Measurements from ENCODE around the gene RPA1. TPM values are rescaled to one million over a fixed set of nuclear protein-coding genes. Genes with fewer than 3 reads are reported as not detected.

The RPA1 gene
- polyA plus RNA-seq, 3 donors: 17.1 to 25.8 (median 23.6) TPM

- H3K27ac ChIP-seq (ENCODE audit: low read depth, low read length): no peak overlapping the region
- 68 to 78% (median 76%) methylated on average over 13 of the region's 13 CpGs for WGBS, 3 donors
Measured at GRCh38 chr17:1919201-1919600, 89.4 kb downstream of the RPA1 start.

DNA sequence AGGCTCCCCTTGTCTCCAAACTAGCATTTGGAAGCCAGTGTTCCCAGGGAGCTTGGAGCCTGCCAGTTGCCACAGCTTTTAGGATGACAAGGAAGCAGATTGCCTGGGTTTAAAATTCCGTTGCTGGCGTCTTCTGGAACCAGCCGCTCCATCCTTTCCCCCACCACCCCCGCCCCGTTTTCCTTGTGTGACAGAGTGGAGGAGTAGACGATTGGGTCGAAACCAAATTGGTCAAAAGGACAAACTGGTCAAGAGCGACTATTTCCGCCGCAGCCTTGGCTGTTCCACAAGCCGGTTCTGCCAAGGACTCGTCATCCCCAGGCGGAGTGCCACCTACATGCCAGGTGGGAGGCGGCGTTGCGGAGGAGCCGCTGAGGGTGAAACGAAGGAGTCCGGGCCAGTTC is 91.1 kb downstream of the RPA1 start:
- 86 to 94% (median 92%) methylated on average over 19 of the region's 19 CpGs for WGBS, 3 donors
- H3K27ac ChIP-seq (ENCODE audit: low read depth, low read length): no peak overlapping the region

- H3K27ac ChIP-seq (ENCODE audit: low read depth, low read length): no peak overlapping the region
- WGBS, 3 donors: 79 to 88% (median 81%) methylated on average over 12 of the region's 12 CpGs
Measured at GRCh38 chr17:1928976-1929375, 99.2 kb downstream of the RPA1 start.

GRCh38 chr17:1930337-1930645 is 100.5 kb downstream of the RPA1 start:
- H3K27ac ChIP-seq (ENCODE audit: low read depth, low read length): no peak overlapping the region
- 43 to 65% (median 51%) methylated on average over 6 to 8 of the region's 8 CpGs for WGBS, 3 donors

DNA sequence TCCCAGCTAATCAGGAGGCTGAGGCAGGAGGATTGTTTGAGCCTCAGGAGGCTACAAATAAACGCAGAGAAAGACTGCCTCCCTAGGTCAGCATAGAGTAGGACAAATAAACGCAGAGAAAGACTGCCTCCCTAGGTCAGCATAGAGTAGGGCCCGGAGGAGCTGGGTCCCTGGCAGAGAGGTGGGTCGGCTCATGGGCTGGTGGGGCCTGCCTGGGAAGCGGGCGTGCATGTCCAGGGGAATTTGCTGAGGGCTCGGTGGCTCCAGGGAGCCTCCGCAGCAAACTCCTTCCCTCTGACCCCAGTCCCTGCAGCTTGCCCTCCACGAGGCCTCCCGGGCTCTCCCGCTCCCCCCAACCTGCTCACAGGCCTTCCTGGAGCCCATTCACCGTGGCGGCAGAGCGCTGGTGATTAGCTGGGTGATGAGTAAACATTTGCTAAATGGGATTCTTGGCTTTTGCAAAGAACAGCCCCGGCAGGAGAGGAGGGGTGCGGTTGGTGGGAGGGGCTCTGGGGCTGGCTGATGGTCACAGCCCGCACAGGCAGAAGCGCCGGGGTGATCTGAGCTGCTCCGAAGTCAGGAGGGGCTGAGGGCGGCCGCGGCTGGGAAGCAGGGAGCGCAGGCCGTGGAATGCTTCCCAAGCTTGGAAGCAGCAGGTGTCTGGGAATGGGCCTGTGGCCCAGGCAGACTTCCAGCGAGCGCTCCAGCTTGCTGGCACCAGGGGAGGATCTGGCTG is 102.2 kb downstream of the RPA1 start:
- 22 to 59% (median 47%) methylated on average over 23 to 27 of the region's 27 CpGs for WGBS, 3 donors
- H3K27ac ChIP-seq (ENCODE audit: low read depth, low read length): no peak overlapping the region

DNA sequence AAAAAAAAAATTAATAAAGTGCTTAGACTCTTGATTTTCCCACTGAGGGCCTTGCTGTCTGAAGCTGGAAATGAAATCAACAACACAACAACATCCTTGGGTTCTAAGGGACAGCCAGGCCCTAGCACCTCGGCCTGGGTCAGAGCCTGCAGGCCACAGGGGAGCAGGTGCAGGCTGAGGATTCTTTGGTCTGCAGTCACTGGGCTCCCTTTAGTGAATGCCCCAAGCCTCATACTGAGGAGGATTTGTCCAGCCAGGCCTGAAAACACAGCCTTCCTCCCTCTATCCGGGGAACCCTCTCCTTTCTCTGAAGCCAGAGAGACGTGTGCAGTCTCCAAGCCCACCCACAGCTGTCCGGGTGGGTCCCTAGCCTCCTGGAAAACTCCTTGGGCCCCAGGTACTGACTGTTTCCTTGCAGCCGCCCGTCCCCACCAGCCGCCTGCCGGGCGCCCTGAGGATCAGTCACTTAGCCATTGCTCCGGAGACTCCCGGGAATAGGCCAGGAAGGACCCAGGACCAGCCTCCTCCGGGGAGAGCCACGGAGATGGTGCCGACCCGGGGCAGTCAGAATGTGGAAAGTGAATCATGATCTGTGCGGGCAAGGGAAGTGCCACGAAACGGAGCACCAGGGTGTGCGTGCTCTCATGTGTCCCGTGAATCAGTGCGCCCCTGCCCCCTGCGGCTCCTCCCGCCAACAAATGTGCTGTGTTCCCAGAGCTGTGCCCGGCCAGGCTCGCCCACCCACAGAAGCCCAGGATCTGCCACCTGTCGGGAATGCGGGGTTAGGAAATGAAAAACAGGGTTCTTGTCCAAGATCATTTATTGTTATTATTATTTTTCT is 104.3 kb downstream of the RPA1 start:
- no peak overlapping the region for H3K27ac ChIP-seq (ENCODE audit: low read depth, low read length)
- 89 to 94% (median 91%) methylated on average over 27 of the region's 27 CpGs for WGBS, 3 donors

DNA sequence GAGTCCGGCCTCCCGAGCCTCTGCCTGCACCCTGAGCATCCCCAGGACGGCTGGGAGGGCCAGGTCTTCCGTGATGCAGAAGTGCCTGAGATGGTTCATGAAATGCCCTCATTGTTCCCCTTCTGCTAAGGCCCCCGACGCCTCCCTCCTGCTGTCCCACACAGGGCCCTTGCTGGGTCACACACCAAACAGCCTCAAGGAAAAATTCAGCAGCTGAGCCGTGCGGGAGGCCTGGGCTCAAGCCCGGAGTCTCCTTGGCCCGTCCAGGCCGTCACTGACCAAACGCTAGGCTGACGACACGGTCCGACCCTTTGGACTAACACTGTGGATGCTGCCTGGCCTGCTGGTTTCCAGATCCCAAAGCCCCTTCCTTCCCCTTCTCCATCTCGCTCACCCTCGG is 105.1 kb downstream of the RPA1 start:
- no peak overlapping the region for H3K27ac ChIP-seq (ENCODE audit: low read depth, low read length)
- 81 to 88% (median 85%) methylated on average over 17 of the region's 17 CpGs for WGBS, 3 donors

DNA sequence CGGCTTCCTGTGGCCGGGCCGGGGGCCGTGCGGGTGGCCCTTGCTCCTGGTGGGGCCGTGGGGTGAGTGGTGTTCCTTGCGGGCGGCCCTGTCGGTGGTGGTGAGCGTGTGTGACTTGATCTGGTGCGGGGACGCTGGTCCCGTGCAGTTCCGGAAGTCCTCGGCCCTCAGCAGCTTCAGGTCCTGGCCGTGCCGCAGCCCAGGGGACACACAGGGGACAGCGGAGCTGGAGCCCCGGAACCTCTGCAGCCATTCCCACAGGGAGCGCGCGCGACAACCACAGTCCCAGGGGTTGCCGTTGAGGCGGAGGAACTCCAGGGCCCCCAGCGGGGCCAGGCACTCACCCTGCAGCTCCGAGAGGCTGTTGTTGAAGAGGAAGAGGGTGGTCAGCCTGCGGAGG is 107.0 kb downstream of the RPA1 start:
- H3K27ac ChIP-seq (ENCODE audit: low read depth, low read length): no peak overlapping the region
- 82 to 87% (median 85%) methylated on average over 27 to 28 of the region's 28 CpGs for WGBS, 3 donors

DNA sequence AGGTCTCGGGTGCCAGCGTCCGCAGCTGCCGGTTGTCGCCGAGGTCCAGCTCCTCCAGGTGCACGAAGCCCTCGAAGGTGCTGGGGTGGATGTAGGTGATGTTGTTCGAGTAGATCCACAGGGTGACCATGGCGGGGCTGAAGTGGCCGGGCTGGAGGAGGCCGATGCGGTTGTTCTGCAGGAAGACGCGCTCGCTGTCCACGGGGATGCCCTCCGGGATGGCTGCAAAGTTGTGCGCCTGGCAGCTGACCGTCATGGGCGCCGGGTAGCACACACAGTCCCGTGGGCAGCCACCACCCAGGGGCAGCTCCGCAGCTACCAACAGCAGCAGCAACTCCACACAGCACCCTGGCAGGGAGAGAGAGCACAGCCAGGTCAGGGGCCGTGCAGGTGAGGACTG is 107.7 kb downstream of the RPA1 start:
- H3K27ac ChIP-seq (ENCODE audit: low read depth, low read length): no peak overlapping the region
- WGBS, 3 donors: 91 to 96% (median 95%) methylated on average over 23 to 25 of the region's 25 CpGs

DNA sequence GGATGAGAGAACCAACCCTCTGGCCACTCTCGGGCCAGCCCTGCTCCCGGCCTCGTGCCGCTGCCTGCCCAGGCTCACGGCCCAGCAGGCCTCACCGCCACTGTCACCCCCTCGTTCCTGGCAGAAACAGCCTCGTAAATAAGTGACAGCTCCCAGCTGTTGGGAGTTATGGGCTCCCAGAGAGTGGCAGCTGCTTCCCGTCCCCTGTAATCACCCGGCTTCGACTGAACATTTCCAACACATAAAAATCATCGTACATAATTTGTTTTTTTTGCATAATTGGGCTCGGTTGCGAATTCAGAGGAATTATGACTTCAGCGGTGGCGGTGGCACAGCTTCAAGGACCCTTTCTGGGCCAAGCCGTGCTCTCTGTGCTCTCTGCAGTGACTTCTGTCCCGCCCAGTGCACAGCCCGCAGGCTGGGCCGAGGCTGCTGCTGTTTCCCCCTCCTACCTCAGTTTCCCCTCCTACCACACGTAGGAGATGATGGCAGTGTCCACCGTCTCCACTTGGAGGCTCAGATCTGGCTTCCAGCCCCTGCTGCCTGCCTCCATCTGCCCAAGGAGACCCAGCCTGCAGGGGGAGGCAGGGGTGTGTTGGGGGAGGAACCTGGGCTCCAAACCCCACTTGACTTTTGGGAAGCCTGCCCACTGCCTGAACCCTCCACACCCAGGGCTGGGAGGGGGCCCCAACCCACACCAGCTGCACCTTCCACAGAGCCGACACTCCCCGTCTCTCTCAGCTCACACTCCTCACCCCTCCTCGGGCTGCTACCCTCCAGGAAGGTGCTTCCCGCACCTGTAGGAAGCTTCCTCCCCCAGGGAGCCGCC is 110.4 kb downstream of the RPA1 start:
- 65 to 73% (median 71%) methylated on average over 27 of the region's 27 CpGs for WGBS, 3 donors
- H3K27ac ChIP-seq (ENCODE audit: low read depth, low read length): no peak overlapping the region

DNA sequence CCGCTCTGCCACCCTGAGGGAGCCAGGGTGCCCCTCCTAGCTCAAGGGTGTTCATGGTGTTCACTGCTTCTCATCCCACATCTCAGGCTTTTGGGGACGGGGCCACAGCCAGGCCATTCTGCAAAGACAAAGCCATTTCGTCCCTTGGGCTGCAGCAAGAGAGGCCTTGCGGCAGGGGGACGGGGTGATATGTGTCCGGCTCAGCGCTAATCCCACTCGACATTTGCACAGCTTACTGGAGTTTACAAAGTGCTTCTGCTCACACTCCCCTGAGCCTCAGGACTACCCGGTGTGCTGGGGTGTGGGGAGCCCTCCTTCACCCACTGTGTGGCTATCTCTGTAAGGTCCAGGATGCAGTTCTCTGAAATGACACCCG is 111.0 kb downstream of the RPA1 start:
- no peak overlapping the region for H3K27ac ChIP-seq (ENCODE audit: low read depth, low read length)
- WGBS, 3 donors: 81 to 89% (median 85%) methylated on average over 10 of the region's 10 CpGs

DNA sequence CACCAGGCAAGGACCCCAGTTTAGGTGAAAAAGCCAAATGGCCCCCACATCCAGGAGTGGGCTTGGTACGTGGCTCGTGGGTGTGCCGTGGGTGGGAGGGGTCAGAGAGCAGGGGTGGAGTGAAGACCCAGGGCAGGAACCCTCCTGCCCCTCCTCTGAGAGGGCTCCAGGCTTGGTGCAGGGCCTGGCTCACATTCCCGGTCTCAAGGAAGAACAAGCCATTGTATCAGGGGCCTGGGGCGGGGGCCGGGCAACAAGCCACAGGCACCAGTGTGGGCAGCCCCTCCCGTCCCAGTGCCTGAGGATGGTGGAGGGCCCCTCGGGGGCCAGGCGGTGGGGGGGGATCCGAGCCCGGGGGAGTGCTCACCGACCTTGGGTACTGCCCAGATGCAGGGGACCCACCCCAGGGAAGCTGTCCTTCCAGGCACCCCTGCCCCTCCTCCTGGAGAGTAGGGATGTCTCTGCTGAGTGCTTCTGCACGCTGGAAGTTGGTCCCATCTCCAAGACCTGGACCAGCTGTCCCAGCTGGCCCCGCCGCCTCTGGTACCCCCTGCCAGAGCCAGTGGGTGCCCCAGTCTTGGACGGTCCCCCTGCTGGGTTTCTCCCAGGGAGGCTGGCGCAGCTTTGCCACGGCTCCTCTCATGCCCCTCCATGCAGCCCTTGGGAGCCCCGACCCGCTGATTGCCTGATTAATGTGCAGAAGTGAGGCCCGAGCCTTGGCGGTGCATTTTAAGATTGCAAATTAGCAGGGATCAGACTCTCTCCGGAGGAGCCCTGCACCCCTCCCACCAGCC is 111.7 kb downstream of the RPA1 start:
- WGBS, 3 donors: 64 to 75% (median 69%) methylated on average over 22 to 23 of the region's 23 CpGs
- H3K27ac ChIP-seq (ENCODE audit: low read depth, low read length): no peak overlapping the region

- WGBS, 3 donors: 70 to 87% (median 76%) methylated on average over 5 to 7 of the region's 7 CpGs
- H3K27ac ChIP-seq (ENCODE audit: low read depth, low read length): no peak overlapping the region
Measured at GRCh38 chr17:1942066-1942365, 112.2 kb downstream of the RPA1 start.

- no peak overlapping the region for H3K27ac ChIP-seq (ENCODE audit: low read depth, low read length)
- 85 to 92% (median 88%) methylated on average over 21 of the region's 21 CpGs for WGBS, 3 donors
Measured at GRCh38 chr17:1942666-1943435, 113.0 kb downstream of the RPA1 start.

DNA sequence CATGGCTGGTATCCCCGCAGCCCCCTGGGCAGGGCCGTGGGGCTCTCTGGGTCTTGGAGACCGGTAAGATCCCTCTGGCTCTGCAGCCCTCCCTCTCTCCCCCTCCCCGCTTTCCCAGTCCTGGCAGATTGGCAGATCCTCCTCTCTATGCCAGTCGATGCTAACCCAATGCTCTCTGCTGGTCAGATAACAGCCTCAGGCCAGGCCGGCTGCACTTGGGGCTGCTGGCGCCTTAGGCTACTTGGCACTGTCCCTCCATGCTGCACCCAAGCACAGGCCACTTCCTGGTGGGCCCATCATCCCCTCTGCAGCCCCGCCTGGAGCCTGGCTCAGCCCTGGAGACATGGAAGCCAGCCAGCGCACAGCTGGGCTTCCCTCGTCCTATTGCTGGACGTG is 113.6 kb downstream of the RPA1 start:
- WGBS, 3 donors: 78 to 84% (median 80%) methylated on average over 10 to 11 of the region's 11 CpGs
- no peak overlapping the region for H3K27ac ChIP-seq (ENCODE audit: low read depth, low read length)

- no peak overlapping the region for H3K27ac ChIP-seq (ENCODE audit: low read depth, low read length)
- 93 to 95% (median 95%) methylated on average over 12 of the region's 12 CpGs for WGBS, 3 donors
Measured at GRCh38 chr17:1945621-1946020, 115.8 kb downstream of the RPA1 start.

DNA sequence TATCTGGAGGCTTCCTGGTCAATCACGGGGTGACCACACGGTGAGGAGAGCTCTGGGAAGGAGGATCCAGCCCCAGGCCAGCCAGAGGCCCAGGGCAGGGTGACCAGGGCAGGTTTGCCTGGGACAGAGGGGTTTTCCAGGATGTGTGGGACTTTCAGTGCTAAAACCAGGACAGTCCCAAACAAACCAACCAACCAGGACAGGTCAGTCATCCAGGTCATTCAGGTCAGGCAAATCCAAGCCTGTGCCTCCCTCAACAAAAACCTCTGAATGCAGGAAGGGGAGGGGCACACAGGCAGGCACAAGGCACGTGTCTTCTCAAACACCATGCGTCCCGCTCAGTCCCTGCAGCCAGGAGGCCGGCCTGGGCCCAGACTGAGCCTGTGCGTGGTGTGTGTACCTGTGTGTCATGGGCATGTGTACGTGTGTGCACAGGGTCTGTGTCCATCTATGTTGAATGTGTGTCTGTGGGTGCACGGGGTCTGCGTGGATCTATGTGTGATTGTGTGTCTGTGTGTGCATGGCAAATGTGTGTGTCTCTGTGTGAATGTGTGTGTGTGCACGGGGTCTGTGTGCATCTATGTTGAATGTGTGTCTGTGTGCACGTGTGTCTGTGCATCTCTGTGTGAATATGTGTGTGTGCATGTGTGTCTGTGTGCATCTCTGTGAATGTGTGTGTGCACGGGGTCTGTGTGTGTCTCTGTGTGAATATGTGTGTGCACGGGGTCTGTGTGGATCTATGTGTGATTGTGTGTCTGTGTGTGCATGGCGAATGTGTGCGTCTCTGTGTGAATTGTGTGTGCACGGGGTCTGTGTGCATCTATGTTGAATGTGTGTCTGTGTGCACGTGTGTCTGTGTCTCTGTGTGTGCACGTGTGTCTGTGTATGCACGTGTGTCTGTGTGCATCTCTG is 116.5 kb downstream of the RPA1 start:
- H3K27ac ChIP-seq (ENCODE audit: low read depth, low read length): no peak overlapping the region
- 87 to 90% (median 88%) methylated on average over 20 of the region's 20 CpGs for WGBS, 3 donors
